HepG2 (cell line): ENCODE results near the gene PPA2. TPM values are rescaled to one million over a fixed set of nuclear protein-coding genes. Genes with fewer than 3 reads are reported as not detected.

Source experiments
- CC2D1A ChIP-seq: sonication (generic); formaldehyde crosslinking; IDR thresholded peaks from 2 replicates; pipeline ENCODE4 v1.8.1; 2023; ENCODE audit warnings: mild to moderate bottlenecking, missing genetic modification reagents
- GPN1 ChIP-seq: sonication (generic); formaldehyde crosslinking; IDR thresholded peaks from 2 replicates; pipeline ENCODE4 v1.5.1; 2020; ENCODE audit warnings: missing genetic modification reagents, borderline replicate concordance
- MED13 ChIP-seq: sonication (generic); formaldehyde crosslinking; IDR thresholded peaks from 2 replicates; pipeline ENCODE4 v1.5.0; 2020; ENCODE audit warnings: missing genetic modification reagents
- MXD4 ChIP-seq: IDR thresholded peaks from 2 replicates; pipeline ENCODE4 v1.6.1; 2016; ENCODE audit warnings: mild to moderate bottlenecking, missing biosample characterization, missing genetic modification reagents
- NR2F6 ChIP-seq, 2 experiments: IDR thresholded peaks; 2 replicates each; pipeline ENCODE4 v1.6.1; 2016; ENCODE audit warnings: antibody characterized with exemption in 1 of 2, mild to moderate bottlenecking in 1 of 2
- REL ChIP-seq: sonication (generic); formaldehyde crosslinking; conservative IDR thresholded peaks from 2 replicates; pipeline ENCODE4 v1.8.0; 2022; ENCODE audit warnings: mild to moderate bottlenecking, missing genetic modification reagents, moderate library complexity
- XBP1 ChIP-seq: sonication (generic); formaldehyde crosslinking; IDR thresholded peaks from 2 replicates; pipeline ENCODE4 v1.5.0; 2020; ENCODE audit warnings: missing genetic modification reagents
- ZBTB42 ChIP-seq: sonication (generic); formaldehyde crosslinking; IDR thresholded peaks from 2 replicates; pipeline ENCODE4 v1.5.0; 2020; ENCODE audit warnings: mild to moderate bottlenecking, missing genetic modification reagents
- ZNF136 ChIP-seq: sonication (generic); formaldehyde crosslinking; IDR thresholded peaks from 2 replicates; pipeline ENCODE4 v1.8.1; 2022; ENCODE audit warnings: low read depth, mild to moderate bottlenecking, moderate library complexity, missing genetic modification reagents
- polyA plus RNA-seq, 8 experiments: library from polyadenylated mRNA; depleted of rRNA in 3 of 8; stranded (reverse) in 7 of 8; unstranded in 1 of 8; fragments of >200 nt; fragmentation: Illumina TruSeq in 4 of 8; extraction: Trizol in 4 of 8; gene quantifications; 2 replicates each; pipeline versions ENCODE4 v1.2.1 to v1.2.3, GENCODE V29; 2011 to 2016; ENCODE audit warnings: low read depth in 4 of 8, missing spikeins in 1 of 8, mixed read lengths in 1 of 8; ENCODE audit not compliant: insufficient read depth in 1 of 8
- total RNA-seq, 5 experiments: library from RNA; depleted of rRNA; stranded (reverse); fragments of >200 nt; fragmentation: Illumina TruSeq; extraction: Trizol; gene quantifications; 2 replicates each; pipeline ENCODE4 v1.2.3, GENCODE V29; 2016; ENCODE audit warnings: low read depth in 1 of 5
- TF ChIP-seq, protein P1 (sequence below): sonication (generic); IDR thresholded peaks from 2 replicates; pipeline ENCODE4 v1.6.1; 2016; ENCODE audit warnings: low read depth, borderline replicate concordance
- TF ChIP-seq, protein P2 (sequence below): sonication (generic); formaldehyde crosslinking; IDR thresholded peaks from 2 replicates; pipeline ENCODE4 v1.5.0; 2020; ENCODE audit warnings: mild to moderate bottlenecking, missing genetic modification reagents
- TF ChIP-seq, protein P3 (sequence below): sonication (generic); formaldehyde crosslinking; IDR thresholded peaks from 2 replicates; pipeline ENCODE4 v1.5.0; 2020; ENCODE audit warnings: missing genetic modification reagents, mild to moderate bottlenecking, borderline replicate concordance
- TF ChIP-seq, protein P4 (sequence below): sonication (generic); formaldehyde crosslinking; IDR thresholded peaks from 2 replicates; pipeline ENCODE4 v1.5.0; 2020; ENCODE audit warnings: missing genetic modification reagents
- TF ChIP-seq, protein P5 (sequence below): sonication (generic); formaldehyde crosslinking; IDR thresholded peaks from 2 replicates; pipeline ENCODE4 v1.4.0; 2020; ENCODE audit warnings: mild to moderate bottlenecking, missing genetic modification reagents
- TF ChIP-seq, protein P6 (sequence below): sonication (generic); formaldehyde crosslinking; IDR thresholded peaks from 2 replicates; pipeline ENCODE4 v1.5.1; 2020; ENCODE audit warnings: mild to moderate bottlenecking, missing genetic modification reagents, moderate library complexity

Gene PPA2
- total and polyA plus RNA-seq, 2 of the 13 experiments (the other 11 are each of a cell fraction or from before 2014, with no cell fraction given): 44.2 to 70.6 TPM

DNA sequence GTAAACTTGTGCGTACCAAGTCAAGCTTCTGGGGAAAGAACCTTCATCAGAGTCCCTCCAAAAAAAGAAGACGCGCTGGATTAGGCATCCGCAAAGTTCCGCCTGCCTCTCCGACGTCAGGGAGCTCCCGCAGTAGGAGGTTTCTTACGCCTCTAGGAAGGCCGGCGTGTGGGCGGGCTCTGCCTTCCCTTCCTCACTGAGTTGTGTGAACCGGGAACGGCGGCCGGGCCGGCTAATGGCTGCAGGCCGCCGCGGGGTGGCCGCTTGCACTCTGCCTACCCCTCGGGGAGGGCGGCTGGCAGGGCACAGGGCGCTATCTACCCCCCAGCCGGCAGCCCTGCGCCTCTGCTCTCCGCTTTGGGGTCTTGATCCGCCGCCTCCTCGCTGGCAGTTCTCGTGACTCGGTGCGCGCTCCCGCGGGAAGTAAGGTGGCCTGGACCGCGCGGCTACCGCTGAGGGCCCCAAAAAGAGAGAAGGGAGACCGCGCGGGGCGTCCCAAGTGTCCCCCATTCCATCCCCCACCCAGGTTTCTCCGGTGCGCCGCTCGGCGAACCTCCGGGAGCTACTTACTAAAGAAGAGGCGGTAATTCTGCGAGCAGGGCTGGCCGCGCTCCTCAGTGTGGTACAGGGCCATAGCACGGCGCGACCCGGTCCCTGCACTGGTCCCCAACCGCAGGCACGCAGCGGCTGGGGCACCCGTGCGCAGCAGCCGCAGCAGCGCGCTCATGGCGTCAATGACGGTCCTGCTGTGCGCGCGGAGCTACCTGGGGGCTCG, at the start of gene PPA2 (continued):
- TF ChIP-seq ZNF136 (CRISPR knock-in tag): 0 out of 2 replicates have a peak, but pooled peaks have one; percentile 47
- peak; percentile 82; the same call in 1 of the 2 replicates for TF ChIP-seq GPN1
- TF ChIP-seq, protein P1, sequence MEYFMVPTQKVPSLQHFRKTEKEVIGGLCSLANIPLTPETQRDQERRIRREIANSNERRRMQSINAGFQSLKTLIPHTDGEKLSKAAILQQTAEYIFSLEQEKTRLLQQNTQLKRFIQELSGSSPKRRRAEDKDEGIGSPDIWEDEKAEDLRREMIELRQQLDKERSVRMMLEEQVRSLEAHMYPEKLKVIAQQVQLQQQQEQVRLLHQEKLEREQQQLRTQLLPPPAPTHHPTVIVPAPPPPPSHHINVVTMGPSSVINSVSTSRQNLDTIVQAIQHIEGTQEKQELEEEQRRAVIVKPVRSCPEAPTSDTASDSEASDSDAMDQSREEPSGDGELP: no peak; the same call in 1 of the 2 replicates
- no peak for TF ChIP-seq XBP1 (CRISPR knock-in tag)
- TF ChIP-seq CC2D1A (CRISPR knock-in tag): peak; percentile 78; the same call in 1 of the 2 replicates
- TF ChIP-seq REL (CRISPR knock-in tag): no peak; the same call in 1 of the 2 replicates
- peak; percentile 55; the same call in 1 of the 2 replicates for TF ChIP-seq ZBTB42 (CRISPR knock-in tag)
- TF ChIP-seq, protein P2, sequence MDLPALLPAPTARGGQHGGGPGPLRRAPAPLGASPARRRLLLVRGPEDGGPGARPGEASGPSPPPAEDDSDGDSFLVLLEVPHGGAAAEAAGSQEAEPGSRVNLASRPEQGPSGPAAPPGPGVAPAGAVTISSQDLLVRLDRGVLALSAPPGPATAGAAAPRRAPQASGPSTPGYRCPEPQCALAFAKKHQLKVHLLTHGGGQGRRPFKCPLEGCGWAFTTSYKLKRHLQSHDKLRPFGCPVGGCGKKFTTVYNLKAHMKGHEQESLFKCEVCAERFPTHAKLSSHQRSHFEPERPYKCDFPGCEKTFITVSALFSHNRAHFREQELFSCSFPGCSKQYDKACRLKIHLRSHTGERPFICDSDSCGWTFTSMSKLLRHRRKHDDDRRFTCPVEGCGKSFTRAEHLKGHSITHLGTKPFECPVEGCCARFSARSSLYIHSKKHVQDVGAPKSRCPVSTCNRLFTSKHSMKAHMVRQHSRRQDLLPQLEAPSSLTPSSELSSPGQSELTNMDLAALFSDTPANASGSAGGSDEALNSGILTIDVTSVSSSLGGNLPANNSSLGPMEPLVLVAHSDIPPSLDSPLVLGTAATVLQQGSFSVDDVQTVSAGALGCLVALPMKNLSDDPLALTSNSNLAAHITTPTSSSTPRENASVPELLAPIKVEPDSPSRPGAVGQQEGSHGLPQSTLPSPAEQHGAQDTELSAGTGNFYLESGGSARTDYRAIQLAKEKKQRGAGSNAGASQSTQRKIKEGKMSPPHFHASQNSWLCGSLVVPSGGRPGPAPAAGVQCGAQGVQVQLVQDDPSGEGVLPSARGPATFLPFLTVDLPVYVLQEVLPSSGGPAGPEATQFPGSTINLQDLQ: 0 out of 2 replicates have a peak, but pooled peaks have one; percentile 51
- TF ChIP-seq, protein P3, sequence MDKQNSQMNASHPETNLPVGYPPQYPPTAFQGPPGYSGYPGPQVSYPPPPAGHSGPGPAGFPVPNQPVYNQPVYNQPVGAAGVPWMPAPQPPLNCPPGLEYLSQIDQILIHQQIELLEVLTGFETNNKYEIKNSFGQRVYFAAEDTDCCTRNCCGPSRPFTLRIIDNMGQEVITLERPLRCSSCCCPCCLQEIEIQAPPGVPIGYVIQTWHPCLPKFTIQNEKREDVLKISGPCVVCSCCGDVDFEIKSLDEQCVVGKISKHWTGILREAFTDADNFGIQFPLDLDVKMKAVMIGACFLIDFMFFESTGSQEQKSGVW (CRISPR knock-in tag): no peak; the same call in 1 of the 2 replicates
- peak; percentile 79 for TF ChIP-seq MXD4 (CRISPR knock-in tag)
- TF ChIP-seq NR2F6 (IDR thresholded peaks at IDR 0.05): no peak
- peak; percentile 28; the same call in 1 of the 2 replicates for TF ChIP-seq NR2F6 (CRISPR knock-in tag; IDR thresholded peaks at IDR 0.05)
- TF ChIP-seq, protein P4, sequence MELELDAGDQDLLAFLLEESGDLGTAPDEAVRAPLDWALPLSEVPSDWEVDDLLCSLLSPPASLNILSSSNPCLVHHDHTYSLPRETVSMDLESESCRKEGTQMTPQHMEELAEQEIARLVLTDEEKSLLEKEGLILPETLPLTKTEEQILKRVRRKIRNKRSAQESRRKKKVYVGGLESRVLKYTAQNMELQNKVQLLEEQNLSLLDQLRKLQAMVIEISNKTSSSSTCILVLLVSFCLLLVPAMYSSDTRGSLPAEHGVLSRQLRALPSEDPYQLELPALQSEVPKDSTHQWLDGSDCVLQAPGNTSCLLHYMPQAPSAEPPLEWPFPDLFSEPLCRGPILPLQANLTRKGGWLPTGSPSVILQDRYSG (CRISPR knock-in tag): 0 out of 2 replicates have a peak, but pooled peaks have one; percentile 76
- TF ChIP-seq, protein P5, sequence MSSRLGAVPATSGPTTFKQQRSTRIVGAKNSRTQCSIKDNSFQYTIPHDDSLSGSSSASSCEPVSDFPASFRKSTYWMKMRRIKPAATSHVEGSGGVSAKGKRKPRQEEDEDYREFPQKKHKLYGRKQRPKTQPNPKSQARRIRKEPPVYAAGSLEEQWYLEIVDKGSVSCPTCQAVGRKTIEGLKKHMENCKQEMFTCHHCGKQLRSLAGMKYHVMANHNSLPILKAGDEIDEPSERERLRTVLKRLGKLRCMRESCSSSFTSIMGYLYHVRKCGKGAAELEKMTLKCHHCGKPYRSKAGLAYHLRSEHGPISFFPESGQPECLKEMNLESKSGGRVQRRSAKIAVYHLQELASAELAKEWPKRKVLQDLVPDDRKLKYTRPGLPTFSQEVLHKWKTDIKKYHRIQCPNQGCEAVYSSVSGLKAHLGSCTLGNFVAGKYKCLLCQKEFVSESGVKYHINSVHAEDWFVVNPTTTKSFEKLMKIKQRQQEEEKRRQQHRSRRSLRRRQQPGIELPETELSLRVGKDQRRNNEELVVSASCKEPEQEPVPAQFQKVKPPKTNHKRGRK (CRISPR knock-in tag): no peak
- TF ChIP-seq MED13 (CRISPR knock-in tag): peak; percentile 53; the same call in 1 of the 2 replicates
- TF ChIP-seq, protein P6, sequence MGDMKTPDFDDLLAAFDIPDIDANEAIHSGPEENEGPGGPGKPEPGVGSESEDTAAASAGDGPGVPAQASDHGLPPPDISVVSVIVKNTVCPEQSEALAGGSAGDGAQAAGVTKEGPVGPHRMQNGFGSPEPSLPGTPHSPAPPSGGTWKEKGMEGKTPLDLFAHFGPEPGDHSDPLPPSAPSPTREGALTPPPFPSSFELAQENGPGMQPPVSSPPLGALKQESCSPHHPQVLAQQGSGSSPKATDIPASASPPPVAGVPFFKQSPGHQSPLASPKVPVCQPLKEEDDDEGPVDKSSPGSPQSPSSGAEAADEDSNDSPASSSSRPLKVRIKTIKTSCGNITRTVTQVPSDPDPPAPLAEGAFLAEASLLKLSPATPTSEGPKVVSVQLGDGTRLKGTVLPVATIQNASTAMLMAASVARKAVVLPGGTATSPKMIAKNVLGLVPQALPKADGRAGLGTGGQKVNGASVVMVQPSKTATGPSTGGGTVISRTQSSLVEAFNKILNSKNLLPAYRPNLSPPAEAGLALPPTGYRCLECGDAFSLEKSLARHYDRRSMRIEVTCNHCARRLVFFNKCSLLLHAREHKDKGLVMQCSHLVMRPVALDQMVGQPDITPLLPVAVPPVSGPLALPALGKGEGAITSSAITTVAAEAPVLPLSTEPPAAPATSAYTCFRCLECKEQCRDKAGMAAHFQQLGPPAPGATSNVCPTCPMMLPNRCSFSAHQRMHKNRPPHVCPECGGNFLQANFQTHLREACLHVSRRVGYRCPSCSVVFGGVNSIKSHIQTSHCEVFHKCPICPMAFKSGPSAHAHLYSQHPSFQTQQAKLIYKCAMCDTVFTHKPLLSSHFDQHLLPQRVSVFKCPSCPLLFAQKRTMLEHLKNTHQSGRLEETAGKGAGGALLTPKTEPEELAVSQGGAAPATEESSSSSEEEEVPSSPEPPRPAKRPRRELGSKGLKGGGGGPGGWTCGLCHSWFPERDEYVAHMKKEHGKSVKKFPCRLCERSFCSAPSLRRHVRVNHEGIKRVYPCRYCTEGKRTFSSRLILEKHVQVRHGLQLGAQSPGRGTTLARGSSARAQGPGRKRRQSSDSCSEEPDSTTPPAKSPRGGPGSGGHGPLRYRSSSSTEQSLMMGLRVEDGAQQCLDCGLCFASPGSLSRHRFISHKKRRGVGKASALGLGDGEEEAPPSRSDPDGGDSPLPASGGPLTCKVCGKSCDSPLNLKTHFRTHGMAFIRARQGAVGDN (CRISPR knock-in tag): peak; percentile 93
